SK-N-SH (cell line): ENCODE data around the gene RASL12. TPM values are rescaled to one million over a fixed set of nuclear protein-coding genes. Genes with fewer than 3 reads are reported as not detected.

Source experiments
- CTCF ChIA-PET: fragments of 300-600, 350-600 bp; formaldehyde crosslinking; extraction: SDS; loops from one replicate; lab custom pipeline; 2021; lab: Yijun Ruan, JAX
- POLR2A ChIA-PET: fragments of 350-600 bp; sonication (Branson Sonifier 250); formaldehyde crosslinking; extraction: SDS; loops from one replicate; lab custom pipeline; 2020; ENCODE audit warnings: antibody characterized with exemption, inconsistent platforms; lab: Yijun Ruan, JAX
- DNase-seq: peaks from one replicate; pipeline ENCODE4 v3.0.0; 2012
- H2AFZ ChIP-seq: fragments of 200-600 bp; sonication (generic); 2 replicates; pipeline ENCODE4 v1.8.1; 2016; ENCODE audit warnings: antibody characterized with exemption, mild to moderate bottlenecking, low read depth
- H3F3A ChIP-seq: fragments of 200-600 bp; sonication (generic); replicated peaks from 2 replicates; pipeline ENCODE3; 2016; ENCODE audit warnings: antibody characterized with exemption, mild to moderate bottlenecking; ENCODE audit not compliant: insufficient read depth
- H3K27ac ChIP-seq, 2 experiments: fragments of 200-500 bp in 1 of 2; fragments of 200-600 bp in 1 of 2; sonication (Bioruptor generic) in 1 of 2; sonication (generic), shearing (Covaris generic) in 1 of 2; 2 replicates each; pipeline versions ENCODE4 v1.5.1 to v1.6.1; 2014 to 2016; ENCODE audit warnings: low read depth in 2 of 2, inconsistent platforms in 1 of 2, low read length in 1 of 2, mild to moderate bottlenecking in 1 of 2, mixed read lengths in 1 of 2
- H3K27me3 ChIP-seq: fragments of 200-600 bp; sonication (generic), shearing (Covaris generic); 2 replicates; pipeline ENCODE4 v1.6.1; 2016; ENCODE audit warnings: mixed run types; ENCODE audit not compliant: insufficient read depth
- H3K36me3 ChIP-seq, 2 experiments: fragments of 200-500 bp in 1 of 2; fragments of 200-600 bp in 1 of 2; sonication (Bioruptor generic) in 1 of 2; sonication (generic) in 1 of 2; replicated peaks in 1 of 2; 2 replicates each; pipeline versions ENCODE3 to v1.5.1; 2014 to 2016; ENCODE audit warnings: low read length in 1 of 2, mild to moderate bottlenecking in 1 of 2; ENCODE audit not compliant: insufficient read depth in 2 of 2, control insufficient read depth in 1 of 2
- H3K4me1 ChIP-seq, 2 experiments: fragments of 200-500 bp in 1 of 2; fragments of 200-600 bp in 1 of 2; sonication (Bioruptor generic) in 1 of 2; sonication (generic), shearing (Covaris generic) in 1 of 2; 2 replicates each; pipeline versions ENCODE4 v1.5.1 to v1.6.1; 2014 to 2016; ENCODE audit warnings: low read depth in 1 of 2, low read length in 1 of 2, mixed run types in 1 of 2; ENCODE audit not compliant: insufficient read depth in 2 of 2, control insufficient read depth in 1 of 2
- H3K4me2 ChIP-seq: fragments of 200-600 bp; sonication (generic), shearing (Covaris generic); 2 replicates; pipeline ENCODE4 v1.6.1; 2017; ENCODE audit warnings: mixed run types
- H3K4me3 ChIP-seq, 2 experiments: fragments of 200-500 bp in 1 of 2; fragments of 200-600 bp in 1 of 2; sonication (Bioruptor generic) in 1 of 2; sonication (generic), shearing (Covaris generic) in 1 of 2; 2 replicates each; pipeline versions ENCODE4 v1.5.1 to v1.8.1; 2014 to 2016; ENCODE audit warnings: low read depth in 2 of 2, inconsistent platforms in 1 of 2, low read length in 1 of 2, mild to moderate bottlenecking in 1 of 2, mixed read lengths in 1 of 2, moderate library complexity in 1 of 2
- H3K79me2 ChIP-seq: fragments of 200-600 bp; sonication (generic); 2 replicates; pipeline ENCODE4 v1.8.1; 2017; ENCODE audit warnings: mild to moderate bottlenecking; ENCODE audit not compliant: insufficient read depth
- H3K9ac ChIP-seq: fragments of 200-600 bp; sonication (generic); 2 replicates; pipeline ENCODE4 v1.6.1; 2017; ENCODE audit warnings: mixed run types
- H3K9me2 ChIP-seq: fragments of 200-600 bp; sonication (generic); 2 replicates; pipeline ENCODE4 v1.6.1; 2017; ENCODE audit warnings: mixed run types
- H3K9me3 ChIP-seq: fragments of 200-600 bp; sonication (generic); 2 replicates; pipeline ENCODE4 v1.6.1; 2017; ENCODE audit warnings: mixed run types, mild to moderate bottlenecking, moderate library complexity
- H4K20me1 ChIP-seq: fragments of 200-600 bp; sonication (generic); 2 replicates; pipeline ENCODE4 v1.6.1; 2017; ENCODE audit warnings: mild to moderate bottlenecking, mixed run types; ENCODE audit not compliant: insufficient read depth
- EP300 ChIP-seq, 2 experiments: IDR thresholded peaks; 2 replicates each; pipeline versions ENCODE4 v1.4.0 to v1.6.1; 2012; ENCODE audit warnings: borderline replicate concordance in 1 of 2, low read depth in 1 of 2, low read length in 1 of 2
- FOSL2 ChIP-seq: IDR thresholded peaks from 2 replicates; pipeline ENCODE4 v1.4.0; 2012; ENCODE audit warnings: low read depth, mild to moderate bottlenecking, moderate library complexity, borderline replicate concordance
- MXI1 ChIP-seq: IDR thresholded peaks from 2 replicates; pipeline ENCODE4 v1.6.1; 2012; ENCODE audit warnings: mild to moderate bottlenecking, low read depth, low read length, improper control_type of control experiment
- NFIC ChIP-seq: IDR thresholded peaks from 2 replicates; pipeline ENCODE4 v1.4.0; 2012; ENCODE audit warnings: borderline replicate concordance
- POLR2AphosphoS5 ChIP-seq: IDR thresholded peaks from 2 replicates; pipeline ENCODE4 v1.6.1; 2012; ENCODE audit warnings: low read depth, low read length
- RAD21 ChIP-seq: IDR thresholded peaks from 2 replicates; pipeline ENCODE4 v1.6.1; 2012; ENCODE audit warnings: mild to moderate bottlenecking, low read length
- TCF12 ChIP-seq: IDR thresholded peaks from 2 replicates; pipeline ENCODE4 v1.4.0; 2012
- YY1 ChIP-seq: IDR thresholded peaks from 2 replicates; pipeline ENCODE4 v1.4.0; 2012; ENCODE audit warnings: low read depth, mild to moderate bottlenecking
- WGBS: methylation state at CpG from one replicate; pipeline ENCODE4 v1.1.6; 2017; ENCODE audit warnings: low lambda C conversion rate; 5-methylcytosine and 5-hydroxymethylcytosine counted together
- polyA plus RNA-seq, 3 experiments: library from polyadenylated mRNA; depleted of rRNA; stranded (reverse); fragments of >200 nt; gene quantifications; 2 replicates each; pipeline ENCODE4 v1.2.3, GENCODE V29; 2012
- TF ChIP-seq, protein P1 (sequence below): fragments of 200-600 bp; sonication (generic); IDR thresholded peaks from 2 replicates; pipeline ENCODE4 v1.6.1; 2017; ENCODE audit warnings: antibody characterized with exemption, mild to moderate bottlenecking, moderate library complexity
- TF ChIP-seq, protein P2 (sequence below): IDR thresholded peaks from 2 replicates; pipeline ENCODE4 v1.4.0; 2012; ENCODE audit warnings: low read depth, borderline replicate concordance
- TF ChIP-seq, protein P3 (sequence below): fragments of 150-350 bp; IDR thresholded peaks from 2 replicates; pipeline ENCODE4 v1.6.1; 2017; ENCODE audit warnings: antibody characterized with exemption, low read length, low read depth, borderline replicate concordance

The RASL12 gene
- polyA plus RNA-seq, 1 of the 3 experiments (the other 2 are of a cell fraction): not detected

DNA sequence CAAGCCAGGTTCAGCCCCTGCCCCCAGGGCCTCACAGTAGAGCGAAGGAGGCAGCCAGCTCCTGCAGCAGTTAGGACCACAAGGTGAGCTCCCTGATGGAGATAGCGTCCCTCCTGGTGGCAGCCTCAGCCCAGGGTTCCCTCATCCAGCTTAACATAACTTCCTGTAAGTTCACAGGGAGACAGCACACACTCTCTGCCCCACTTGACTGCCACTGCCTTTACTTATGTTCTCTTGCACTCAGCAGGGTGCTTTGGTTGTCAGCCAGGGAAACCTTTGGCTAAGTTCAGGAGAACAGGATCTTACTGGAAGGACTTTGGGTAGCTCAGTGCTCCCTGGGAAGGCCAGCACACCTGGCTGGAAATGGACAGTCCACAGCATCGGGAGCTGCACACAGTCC, 19.6 kb upstream of the RASL12 start:
- no peak overlapping the region for H3K27ac ChIP-seq
- H3K4me3 ChIP-seq: no peak overlapping the region
- peaks cover 0 to 2% of the 10 kb centered on the region in 2 experiments for H3K36me3 ChIP-seq
- no peak overlapping the region for H3K4me2 ChIP-seq
- ChIA-PET POLR2A (interaction anchor here (1.0 kb wide), 1 partner anchor 27 kb away, joined by 3 read pairs; the partner anchor contains the start of gene UBAP1L), CTCF (interaction anchor here (0.7 to 8.3 kb wide), 20 partner anchors 8 to 359 kb away, joined by 3 to 99 read pairs (median 5); partner anchors contain the start of genes KBTBD13 and RASL12)
- DNase-seq: no peak
- peaks cover 0 to 34% of the 10 kb centered on the region in 2 experiments; a peak in 1 of 4 replicates for H3K4me1 ChIP-seq
- no peaks in the 10 kb centered on the region for H3K9me2 ChIP-seq
- no peaks in the 10 kb centered on the region for H3K27me3 ChIP-seq
- no peaks in the 10 kb centered on the region for H3F3A ChIP-seq
- no peaks in the 10 kb centered on the region for H4K20me1 ChIP-seq
- H3K9ac ChIP-seq: no peak overlapping the region
- H3K9me3 ChIP-seq: no peaks in the 10 kb centered on the region
- WGBS: 46% methylated on average over 2 of the region's 3 CpGs
- H3K79me2 ChIP-seq: no peaks in the 10 kb centered on the region
- TF ChIP-seq FOSL2 (no peak), EP300 (IDR thresholded peaks at IDR 0.05; ENCODE audit: borderline replicate concordance in 1 of 2, low read depth in 1 of 2, low read length in 1 of 2) (no peak), TCF12 (no peak), YY1 (no peak)
- TF ChIP-seq, protein P1, sequence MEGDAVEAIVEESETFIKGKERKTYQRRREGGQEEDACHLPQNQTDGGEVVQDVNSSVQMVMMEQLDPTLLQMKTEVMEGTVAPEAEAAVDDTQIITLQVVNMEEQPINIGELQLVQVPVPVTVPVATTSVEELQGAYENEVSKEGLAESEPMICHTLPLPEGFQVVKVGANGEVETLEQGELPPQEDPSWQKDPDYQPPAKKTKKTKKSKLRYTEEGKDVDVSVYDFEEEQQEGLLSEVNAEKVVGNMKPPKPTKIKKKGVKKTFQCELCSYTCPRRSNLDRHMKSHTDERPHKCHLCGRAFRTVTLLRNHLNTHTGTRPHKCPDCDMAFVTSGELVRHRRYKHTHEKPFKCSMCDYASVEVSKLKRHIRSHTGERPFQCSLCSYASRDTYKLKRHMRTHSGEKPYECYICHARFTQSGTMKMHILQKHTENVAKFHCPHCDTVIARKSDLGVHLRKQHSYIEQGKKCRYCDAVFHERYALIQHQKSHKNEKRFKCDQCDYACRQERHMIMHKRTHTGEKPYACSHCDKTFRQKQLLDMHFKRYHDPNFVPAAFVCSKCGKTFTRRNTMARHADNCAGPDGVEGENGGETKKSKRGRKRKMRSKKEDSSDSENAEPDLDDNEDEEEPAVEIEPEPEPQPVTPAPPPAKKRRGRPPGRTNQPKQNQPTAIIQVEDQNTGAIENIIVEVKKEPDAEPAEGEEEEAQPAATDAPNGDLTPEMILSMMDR: no peak
- TF ChIP-seq, protein P2, sequence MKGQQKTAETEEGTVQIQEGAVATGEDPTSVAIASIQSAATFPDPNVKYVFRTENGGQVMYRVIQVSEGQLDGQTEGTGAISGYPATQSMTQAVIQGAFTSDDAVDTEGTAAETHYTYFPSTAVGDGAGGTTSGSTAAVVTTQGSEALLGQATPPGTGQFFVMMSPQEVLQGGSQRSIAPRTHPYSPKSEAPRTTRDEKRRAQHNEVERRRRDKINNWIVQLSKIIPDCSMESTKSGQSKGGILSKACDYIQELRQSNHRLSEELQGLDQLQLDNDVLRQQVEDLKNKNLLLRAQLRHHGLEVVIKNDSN: no peak
- TF ChIP-seq, protein P3, sequence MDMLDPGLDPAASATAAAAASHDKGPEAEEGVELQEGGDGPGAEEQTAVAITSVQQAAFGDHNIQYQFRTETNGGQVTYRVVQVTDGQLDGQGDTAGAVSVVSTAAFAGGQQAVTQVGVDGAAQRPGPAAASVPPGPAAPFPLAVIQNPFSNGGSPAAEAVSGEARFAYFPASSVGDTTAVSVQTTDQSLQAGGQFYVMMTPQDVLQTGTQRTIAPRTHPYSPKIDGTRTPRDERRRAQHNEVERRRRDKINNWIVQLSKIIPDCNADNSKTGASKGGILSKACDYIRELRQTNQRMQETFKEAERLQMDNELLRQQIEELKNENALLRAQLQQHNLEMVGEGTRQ: no peak
- TF ChIP-seq, all 33 proteins: peak for 0
- H2AFZ ChIP-seq: no peak overlapping the region

DNA sequence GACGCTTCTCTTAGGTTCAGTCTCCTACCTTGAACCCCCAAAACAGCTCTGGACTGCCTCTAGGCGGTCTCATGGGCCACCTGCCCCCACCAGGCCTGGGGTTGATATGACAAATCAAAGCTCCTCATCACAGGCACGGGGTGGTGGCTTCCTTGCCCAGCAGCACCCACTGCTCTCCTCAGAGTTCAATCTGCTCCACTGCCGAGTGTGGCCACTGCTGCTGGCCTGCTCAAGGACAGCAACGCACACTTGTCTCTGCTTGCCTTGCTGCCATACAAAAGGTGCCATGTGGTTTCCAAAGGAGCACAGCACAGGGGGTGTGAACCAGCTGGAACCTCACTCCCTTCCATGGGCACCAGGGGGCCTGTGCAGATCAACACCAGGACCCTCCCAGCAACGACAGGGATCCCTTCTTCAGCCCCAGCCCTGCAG, 18.9 kb upstream of the RASL12 start:
- CTCF ChIA-PET: interaction anchor here (0.7 to 8.3 kb wide), 21 partner anchors 9 to 356 kb away, joined by 3 to 99 read pairs (median 5); partner anchors contain the start of genes KBTBD13, RASL12 and UBAP1L
- Histone ChIP-seq H3K9me3 (no peaks in the 10 kb centered on the region), H3K4me2 (no peak overlapping the region)
- DNase-seq: peak; percentile 73
- no peak for TF ChIP-seq POLR2AphosphoS5
- no peak for TF ChIP-seq NFIC
- no peak for TF ChIP-seq MXI1
- no peak for TF ChIP-seq RAD21
- TF ChIP-seq, all 33 proteins: peak for 0
- H2AFZ ChIP-seq: no peak overlapping the region
- no peak overlapping the region for H3K4me3 ChIP-seq
- POLR2A ChIA-PET: interaction anchor here (1.0 kb wide), 1 partner anchor 28 kb away, joined by 3 read pairs; the partner anchor contains the start of gene UBAP1L
- H3K27ac ChIP-seq: no peak overlapping the region
- H3K9ac ChIP-seq: no peak overlapping the region
- H3K36me3 ChIP-seq: no peaks in the 10 kb centered on the region
- WGBS: 77% methylated on average over 4 of the region's 6 CpGs
- H3K9me2 ChIP-seq: no peaks in the 10 kb centered on the region
- H3K4me1 ChIP-seq: peaks cover 0 to 35% of the 10 kb centered on the region in 2 experiments; a peak in 1 of 4 replicates
- no peaks in the 10 kb centered on the region for H4K20me1 ChIP-seq
- no peaks in the 10 kb centered on the region for H3K79me2 ChIP-seq
- no peaks in the 10 kb centered on the region for H3F3A ChIP-seq
- no peaks in the 10 kb centered on the region for H3K27me3 ChIP-seq
